Measurements from ENCODE around the gene GBF1. TPM values are rescaled to one million over a fixed set of nuclear protein-coding genes. Genes with fewer than 3 reads are reported as not detected.

Gene GBF1
- total RNA-seq, 1 experiment from 2014 or later = 23.7 TPM

- Histone ChIP-seq H3K4ac (ENCODE audit: low read depth, low read length) (no peak overlapping the region), H2BK120ac (ENCODE audit: low read depth, low read length, poor library complexity, severe bottlenecking) (no peak overlapping the region), H3K23ac (ENCODE audit: insufficient read length, low read depth, low read length) (no peak overlapping the region), H3K18ac (ENCODE audit: insufficient read length, low read depth, low read length) (no peak overlapping the region), H2BK5ac (ENCODE audit: insufficient read length, low read length) (no peak overlapping the region), H3K56ac (ENCODE audit: insufficient read length, low read depth, low read length) (no peak overlapping the region), H3K79me2 (ENCODE audit: insufficient read depth, low read length) (no peaks in the 10 kb centered on the region), H2BK12ac (ENCODE audit: insufficient read length, low read depth, low read length) (no peak overlapping the region), H3K9ac (ENCODE audit: extremely low read depth, insufficient read length, low read length) (no peak overlapping the region), H3K14ac (ENCODE audit: insufficient read depth, low read length) (no peak overlapping the region), H3K27ac (ENCODE audit: insufficient read length, low read depth, low read length) (no peak overlapping the region), H2AFZ (ENCODE audit: low read length) (no peak overlapping the region), H3K4me2 (ENCODE audit: insufficient read depth, insufficient read length, low read length) (no peak overlapping the region), H4K8ac (replicated peaks; ENCODE audit: insufficient read length, low read depth, low read length) (no peak overlapping the region), H2AK5ac (ENCODE audit: insufficient read length, low read length) (no peak overlapping the region), H4K20me1 (ENCODE audit: control insufficient read depth, insufficient read depth, insufficient read length) (no peaks in the 10 kb centered on the region), H2BK15ac (ENCODE audit: low read depth, low read length) (no peak overlapping the region), H3K27me3 (ENCODE audit: insufficient read depth, low read length) (peaks cover 2% of the 10 kb centered on the region; the same call in 1 of the 2 replicates), H3K9me3 (ENCODE audit: control insufficient read depth, low read depth, low read length) (no peaks in the 10 kb centered on the region), H3K4me1 (ENCODE audit: insufficient read depth, low read length) (no peaks in the 10 kb centered on the region), H3K23me2 (ENCODE audit: insufficient read length, low read depth, low read length, poor library complexity, severe bottlenecking) (no peaks in the 10 kb centered on the region), H4K91ac (ENCODE audit: insufficient read length, low read depth, low read length) (no peak overlapping the region), H2BK20ac (ENCODE audit: low read depth, low read length, poor library complexity, severe bottlenecking) (no peak overlapping the region), H3K79me1 (ENCODE audit: insufficient read depth, low read depth, low read length, poor library complexity, severe bottlenecking) (no peaks in the 10 kb centered on the region), H3T11ph (ENCODE audit: low read length) (no peak overlapping the region), H4K5ac (ENCODE audit: insufficient read length, low read depth, low read length) (no peak overlapping the region)
- Mint-ChIP-seq H3K36me3 (ENCODE audit: insufficient read depth in 1 of 3, low read depth in 3 of 3) (peaks cover 1 to 27% (median 19%) of the 10 kb centered on the region in 3 experiments; a peak in 5 of 7 replicates), H3K9me3 (no peaks in the 10 kb centered on the region), H3K27me3 (ENCODE audit: low read depth) (peaks cover 48% of the 10 kb centered on the region), H3K27ac (no peak overlapping the region), H3K4me3 (no peak overlapping the region; a peak in 1 of 5 replicates), H3K4me1 (peaks cover 3 to 12% of the 10 kb centered on the region in 2 experiments)
- no peak for TF ChIP-seq CTCF (conservative IDR thresholded peaks at IDR 0.05)
- no peak for DNase-seq
- no CpG with 5 or more reads among the region's 5 CpGs for WGBS (ENCODE audit: extremely low coverage, insufficient read length, low lambda C conversion rate)
Measured at GRCh38 chr10:102402512-102402896, 157.2 kb downstream of the GBF1 start.
